Heart left ventricle (tissue), 16 donors: Measurements from ENCODE around the gene DYNC1I1. TPM values are rescaled to one million over a fixed set of nuclear protein-coding genes. Genes with fewer than 3 reads are reported as not detected.

ENCODE experiments used
- ATAC-seq, 4 donors: fragments of 200-7000 bp; cut with Tn5 transposase; one replicate each; pipeline ENCODE4 v1.9.1; 2020 to 2022; ENCODE audit warnings: moderate library complexity in 4 of 4, mild to moderate bottlenecking in 3 of 4, moderate number of reproducible peaks in 1 of 4
- DNase-seq, 5 donors: peaks; one replicate each; pipeline ENCODE4 v3.0.0-alpha.2; 2020
- H3K27ac ChIP-seq, 12 donors: fragments of 200-600 bp; sonication (generic) in 4 of 12; one replicate each; pipeline versions ENCODE4 v1.5.0 to v1.8.0; 2016 to 2022; ENCODE audit warnings: mild to moderate bottlenecking in 2 of 12
- H3K27me3 ChIP-seq, 9 donors: fragments of 200-600 bp; sonication (generic) in 2 of 9; one replicate each; pipeline versions ENCODE4 v1.5.1 to v1.8.0; 2016 to 2022; ENCODE audit warnings: mild to moderate bottlenecking in 3 of 9
- H3K36me3 ChIP-seq, 9 donors: fragments of 200-600 bp; sonication (generic) in 2 of 9; one replicate each; pipeline versions ENCODE4 v1.5.0 to v1.8.0; 2018 to 2022; ENCODE audit warnings: mild to moderate bottlenecking in 2 of 9
- H3K4me1 ChIP-seq, 12 donors: fragments of 200-600 bp; sonication (generic) in 4 of 12; one replicate each; pipeline versions ENCODE4 v1.5.0 to v1.8.0; 2016 to 2022; ENCODE audit warnings: mild to moderate bottlenecking in 3 of 12
- H3K4me3 ChIP-seq, 12 donors: fragments of 200-600 bp; sonication (generic) in 4 of 12; one replicate each; pipeline versions ENCODE4 v1.5.0 to v1.8.0; 2017 to 2022; ENCODE audit warnings: mild to moderate bottlenecking in 9 of 12, moderate library complexity in 4 of 12
- H3K9me3 ChIP-seq, 12 donors: fragments of 200-600 bp; sonication (generic) in 4 of 12; one replicate each; pipeline versions ENCODE4 v1.5.0 to v1.8.0; 2016 to 2022; ENCODE audit warnings: mild to moderate bottlenecking in 1 of 12
- POLR2A ChIP-seq, 2 donors: fragments of 450-650 bp; IDR thresholded peaks; one replicate each; pipeline ENCODE4 v1.6.1; 2017; ENCODE audit warnings: antibody characterized with exemption in 2 of 2, mild to moderate bottlenecking in 2 of 2, moderate library complexity in 2 of 2
- WGBS, 4 donors: extraction: QIAGEN DNeasy Blood & Tissue Kit in 2 of 4; methylation state at CpG; one replicate each; pipeline versions ENCODE4 v1.1.5 to v1.1.7; 2013 to 2018; 5-methylcytosine and 5-hydroxymethylcytosine counted together
- intact Hi-C, 10 donors: fragments of 100-400 bp; cut with DNase I; formaldehyde crosslinking; loops; one replicate each; pipeline versions ENCODE4 v1.11.1 to v1.14.2; 2022
- polyA plus RNA-seq, 2 donors: library from polyadenylated mRNA; stranded (reverse); fragments of 200-250 nt; gene quantifications; one replicate each; pipeline ENCODE4 v1.2.3, GENCODE V29; 2013
- total RNA-seq, 9 donors: library from RNA; depleted of rRNA in 2 of 9; stranded (reverse); fragments of >200 nt in 2 of 9; fragmentation: NEBNext Ultra II Directional in 3 of 9; extraction: Animal tissue kit (Norgen Biotek cat#: 25700) in 3 of 9; gene quantifications; one replicate each; pipeline versions ENCODE4 v1.1.0 to v1.2.4, GENCODE V29; 2016 to 2023
- TF ChIP-seq, protein P1 (sequence below), 12 donors: fragments of 200-600 bp; sonication (generic) in 4 of 12; IDR thresholded peaks; one replicate each; pipeline versions ENCODE4 v1.5.0 to v1.8.0; 2018 to 2022; ENCODE audit warnings: antibody characterized with exemption in 12 of 12, mild to moderate bottlenecking in 5 of 12
- donor health status: ischemic (EF 13 %, LVEDD 7.1; RV severe dilation, severe dysfunction).
- donor health status: healthy with polysubstance abuse.
- donor health status: DM: no; HTN: yes; CAD: no.
- donor health status: DM: no; HTN: no; CAD: no.
- donor health status: ischemic (EF 25% LVEDD 6.9; RV normal size, moderate dysfunction).
- donor health status: ischemic (EF 25% LVEDD 5.7; RV mildly dilated, moderate dysfunction).
- donor health status: healthy.
- donor health status: DM: yes; HTN: yes; CAD: no.
- donor health status: ischemic (EF 35%, LVEDD 5.7; RV mildly dilated, moderate dysfunction).
- donor health status: nonischemic (EF 11% LVEDD 7.7; RV severe dilation, severe dysfunction).
- donor health status: DM: yes; HTN: yes; CAD: no.
- donor health status: PGD.
- donor health status: ischemic (EF 29% LVEDD 5.4; RV normal size, mild dysfunction).
- donor health status: nonischemic (EF 23%, LVEDD 6.1; RV moderate dilation, normal function).

The DYNC1I1 gene
- total and polyA plus RNA-seq, 11 donors: 6.1 to 46.8 (median 30.6) TPM

DNA sequence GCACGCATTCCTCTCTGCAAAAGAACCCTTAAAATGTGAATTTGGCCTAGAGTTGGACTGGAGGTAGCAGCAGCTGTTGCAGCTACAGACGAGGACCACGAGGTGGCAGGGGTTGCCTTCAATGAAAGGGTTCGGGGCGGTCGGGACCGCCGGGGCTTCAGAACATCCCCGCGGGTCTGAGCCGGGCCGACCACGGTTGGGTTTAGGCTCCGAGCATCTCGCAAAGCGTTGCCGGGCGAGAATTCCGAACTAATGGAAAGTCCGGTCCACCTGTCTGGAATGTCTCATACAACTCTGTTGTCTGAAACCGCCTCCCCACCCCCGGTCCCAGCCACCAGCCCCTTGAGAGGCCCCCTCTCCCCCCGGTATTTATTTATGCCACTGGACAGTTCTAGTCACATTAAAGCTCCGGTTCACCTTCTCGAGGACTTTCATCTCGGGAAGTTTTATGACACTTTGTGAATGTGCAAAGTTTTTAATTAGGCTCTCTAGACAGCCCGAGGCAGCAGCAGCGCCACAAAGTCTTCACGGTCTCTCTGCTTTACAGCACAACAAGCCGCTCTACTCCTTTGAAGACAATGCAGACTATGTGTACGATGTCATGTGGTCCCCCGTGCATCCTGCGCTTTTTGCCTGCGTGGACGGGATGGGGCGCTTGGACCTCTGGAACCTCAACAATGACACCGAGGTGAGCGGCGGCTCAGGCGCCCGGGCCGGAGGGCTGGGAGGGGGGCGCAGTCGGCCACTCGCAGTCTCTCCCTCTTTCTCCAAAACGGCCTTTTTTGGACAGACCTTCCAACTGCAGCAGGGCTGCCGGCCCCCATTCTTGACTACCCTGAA is 303.4 kb downstream of the DYNC1I1 start:
- intact Hi-C loops: loop anchor here in 9 of 10 donors (1.0 to 10.0 kb wide), 6 partner anchors 158 to 989 kb away; no protein-coding TSS in a partner anchor
- peak overlapping the region; percentile 24 to 71 (median 54) for H3K4me3 ChIP-seq
- H3K27me3 ChIP-seq: peaks cover 0 to 23% (median 0%) of the 10 kb centered on the region in 9 donors
- ATAC-seq (peak; percentile 89 to 98 (median 95)), DNase-seq (peak; percentile 48 to 73 (median 59))
- TF ChIP-seq, protein P1, sequence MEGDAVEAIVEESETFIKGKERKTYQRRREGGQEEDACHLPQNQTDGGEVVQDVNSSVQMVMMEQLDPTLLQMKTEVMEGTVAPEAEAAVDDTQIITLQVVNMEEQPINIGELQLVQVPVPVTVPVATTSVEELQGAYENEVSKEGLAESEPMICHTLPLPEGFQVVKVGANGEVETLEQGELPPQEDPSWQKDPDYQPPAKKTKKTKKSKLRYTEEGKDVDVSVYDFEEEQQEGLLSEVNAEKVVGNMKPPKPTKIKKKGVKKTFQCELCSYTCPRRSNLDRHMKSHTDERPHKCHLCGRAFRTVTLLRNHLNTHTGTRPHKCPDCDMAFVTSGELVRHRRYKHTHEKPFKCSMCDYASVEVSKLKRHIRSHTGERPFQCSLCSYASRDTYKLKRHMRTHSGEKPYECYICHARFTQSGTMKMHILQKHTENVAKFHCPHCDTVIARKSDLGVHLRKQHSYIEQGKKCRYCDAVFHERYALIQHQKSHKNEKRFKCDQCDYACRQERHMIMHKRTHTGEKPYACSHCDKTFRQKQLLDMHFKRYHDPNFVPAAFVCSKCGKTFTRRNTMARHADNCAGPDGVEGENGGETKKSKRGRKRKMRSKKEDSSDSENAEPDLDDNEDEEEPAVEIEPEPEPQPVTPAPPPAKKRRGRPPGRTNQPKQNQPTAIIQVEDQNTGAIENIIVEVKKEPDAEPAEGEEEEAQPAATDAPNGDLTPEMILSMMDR (IDR thresholded peaks at IDR 0.05): peak; percentile 66 to 91 (median 80)
- TF ChIP-seq POLR2A (IDR thresholded peaks at IDR 0.05): no peak
- H3K36me3 ChIP-seq: no peaks in the 10 kb centered on the region
- H3K4me1 ChIP-seq: peaks cover 0 to 9% (median 4%) of the 10 kb centered on the region in 12 donors
- 1 to 3% (median 1%) methylated on average over 45 to 47 of the region's 47 CpGs for WGBS, 4 donors
- no peak overlapping the region for H3K27ac ChIP-seq
- H3K9me3 ChIP-seq: no peaks in the 10 kb centered on the region

DNA sequence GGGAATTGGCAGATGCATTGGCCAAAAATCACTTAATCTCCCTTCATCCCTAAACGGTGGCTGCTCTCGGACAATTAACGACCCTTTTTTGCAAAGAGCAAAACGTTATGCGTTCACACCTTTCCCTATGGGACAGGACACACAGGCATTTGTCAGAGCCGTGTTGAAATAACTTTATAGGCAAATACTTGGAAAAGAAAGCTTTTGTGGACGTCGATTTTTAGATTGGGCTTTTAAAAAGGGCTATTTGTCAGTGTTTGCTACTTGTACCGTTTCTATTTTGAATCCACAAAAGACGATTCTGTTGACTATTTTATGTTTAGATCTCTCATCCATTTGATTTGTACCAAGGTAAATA is 304.0 kb downstream of the DYNC1I1 start:
- ATAC-seq (no peak), DNase-seq (no peak)
- intact Hi-C loops: loop anchor here in 6 of 10 donors (1.0 to 10.0 kb wide), 6 partner anchors 159 to 988 kb away; no protein-coding TSS in a partner anchor
- Histone ChIP-seq H3K9me3 (no peaks in the 10 kb centered on the region), H3K4me1 (peaks cover 0 to 9% (median 4%) of the 10 kb centered on the region in 12 donors), H3K27me3 (peaks cover 0 to 23% (median 0%) of the 10 kb centered on the region in 9 donors), H3K4me3 (peak overlapping the region in 11 of 12 donors; percentile 31 to 71 (median 55)), H3K27ac (no peak overlapping the region), H3K36me3 (no peaks in the 10 kb centered on the region)
- TF ChIP-seq POLR2A (IDR thresholded peaks at IDR 0.05): no peak
- TF ChIP-seq, protein P1 (IDR thresholded peaks at IDR 0.05): no peak
- 20 to 32% (median 25%) methylated on average over 10 of the region's 10 CpGs for WGBS, 4 donors

DNA sequence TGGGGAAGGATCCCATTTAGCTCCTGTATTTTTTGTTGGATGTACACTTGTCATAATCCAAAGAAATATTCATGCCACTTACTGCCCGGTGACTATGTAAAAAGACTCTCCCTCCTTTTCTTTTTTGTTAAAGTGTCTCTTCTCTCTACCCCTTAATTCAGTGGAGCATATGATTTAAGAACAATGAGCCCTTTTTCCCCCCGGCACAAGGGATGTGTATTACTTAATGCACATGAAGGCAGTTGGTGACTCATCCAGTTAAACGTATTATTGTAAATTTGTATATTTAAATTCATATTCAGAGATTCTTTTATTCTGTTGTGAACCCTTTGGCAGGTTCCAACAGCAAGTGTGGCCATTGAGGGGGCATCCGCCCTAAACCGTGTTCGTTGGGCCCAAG is 307.7 kb downstream of the DYNC1I1 start:
- Histone ChIP-seq H3K9me3 (no peaks in the 10 kb centered on the region), H3K4me1 (peaks cover 0 to 9% (median 4%) of the 10 kb centered on the region in 12 donors), H3K36me3 (no peaks in the 10 kb centered on the region), H3K4me3 (no peak overlapping the region), H3K27ac (no peak overlapping the region), H3K27me3 (peaks cover 0 to 23% (median 0%) of the 10 kb centered on the region in 9 donors)
- TF ChIP-seq, protein P1 (IDR thresholded peaks at IDR 0.05): no peak
- no peak for TF ChIP-seq POLR2A (IDR thresholded peaks at IDR 0.05)
- DNase-seq (no peak), ATAC-seq (no peak)
- WGBS, 4 donors: 81 to 96% (median 85%) methylated on average over 6 of the region's 6 CpGs
- intact Hi-C loops: no loop called here

DNA sequence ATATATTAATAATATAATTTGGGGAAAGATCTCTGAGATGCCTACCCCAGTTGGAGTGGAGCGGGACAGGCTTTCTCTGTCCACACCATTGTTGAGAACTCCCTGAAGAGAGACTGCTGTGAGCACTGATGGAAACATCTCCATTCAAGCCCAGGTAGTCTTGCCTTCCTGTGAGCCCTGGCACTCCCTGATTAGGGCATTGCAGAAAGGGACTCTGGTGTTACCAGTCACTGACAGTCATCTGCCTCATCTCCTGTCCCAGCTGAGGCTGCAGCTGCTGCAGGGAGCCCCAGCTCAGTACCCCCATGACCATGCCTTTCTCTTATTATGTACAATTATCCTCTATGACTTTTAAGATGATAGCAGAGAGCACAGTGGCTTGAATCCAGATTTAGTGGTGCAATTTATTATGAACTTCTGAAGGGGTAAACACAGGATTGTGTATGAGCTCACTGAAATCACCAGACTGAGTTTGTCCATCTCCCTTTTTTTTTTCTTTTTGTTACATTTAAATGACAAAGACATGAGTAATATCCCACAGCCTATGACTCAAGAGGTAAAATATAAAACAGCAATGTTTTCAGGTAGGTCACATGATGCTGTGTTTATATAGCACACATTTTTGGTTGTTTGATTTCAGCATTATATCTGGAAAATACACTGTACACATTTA is 312.7 kb downstream of the DYNC1I1 start:
- ATAC-seq (no peak), DNase-seq (no peak)
- Histone ChIP-seq H3K27me3 (no peaks in the 10 kb centered on the region), H3K9me3 (no peaks in the 10 kb centered on the region), H3K4me1 (peaks cover 0 to 4% (median 0%) of the 10 kb centered on the region in 12 donors), H3K27ac (no peak overlapping the region), H3K36me3 (no peaks in the 10 kb centered on the region), H3K4me3 (no peak overlapping the region)
- WGBS, 4 donors: 93 to 100% (median 98%) methylated on average over 1 of the region's 1 CpG
- TF ChIP-seq, protein P1 (IDR thresholded peaks at IDR 0.05): no peak
- no peak for TF ChIP-seq POLR2A (IDR thresholded peaks at IDR 0.05)
- intact Hi-C loops: no loop called here
